ENCODE measurements around the gene GADD45A. TPM values are rescaled to one million over a fixed set of nuclear protein-coding genes. Genes with fewer than 3 reads are reported as not detected.

GADD45A gene
- total RNA-seq, 1 donor from 2014 or later: 247 TPM

DNA sequence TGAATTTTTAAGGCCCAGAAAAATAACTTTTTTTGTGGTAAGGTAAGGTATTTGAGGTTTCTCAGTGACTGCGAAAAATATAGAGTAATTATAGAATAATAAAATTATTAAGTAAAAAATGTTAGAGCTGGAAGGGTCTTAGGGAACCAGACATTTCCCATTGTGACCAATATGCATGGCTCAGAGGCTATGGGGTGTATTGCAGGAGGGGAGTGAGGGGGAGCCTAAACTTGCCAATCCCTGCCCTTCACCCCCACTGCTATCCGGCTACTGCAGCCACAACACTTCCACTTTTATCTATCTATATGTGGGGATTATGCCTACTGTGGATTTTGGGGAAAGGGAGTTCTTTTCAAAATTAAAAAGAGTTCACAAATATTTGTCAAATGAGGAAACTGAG, 7.6 kb upstream of the GADD45A start:
- Histone ChIP-seq H3K4me3 (ENCODE audit: low read depth, low read length) (no peak overlapping the region), H3K27me3 (ENCODE audit: control insufficient read depth, insufficient read depth, low read length) (no peaks in the 10 kb centered on the region), H3K36me3 (ENCODE audit: control insufficient read depth, insufficient read depth, low read length) (no peaks in the 10 kb centered on the region)
- no peak for DNase-seq (ENCODE audit: low read depth)
- TF ChIP-seq, protein P1, sequence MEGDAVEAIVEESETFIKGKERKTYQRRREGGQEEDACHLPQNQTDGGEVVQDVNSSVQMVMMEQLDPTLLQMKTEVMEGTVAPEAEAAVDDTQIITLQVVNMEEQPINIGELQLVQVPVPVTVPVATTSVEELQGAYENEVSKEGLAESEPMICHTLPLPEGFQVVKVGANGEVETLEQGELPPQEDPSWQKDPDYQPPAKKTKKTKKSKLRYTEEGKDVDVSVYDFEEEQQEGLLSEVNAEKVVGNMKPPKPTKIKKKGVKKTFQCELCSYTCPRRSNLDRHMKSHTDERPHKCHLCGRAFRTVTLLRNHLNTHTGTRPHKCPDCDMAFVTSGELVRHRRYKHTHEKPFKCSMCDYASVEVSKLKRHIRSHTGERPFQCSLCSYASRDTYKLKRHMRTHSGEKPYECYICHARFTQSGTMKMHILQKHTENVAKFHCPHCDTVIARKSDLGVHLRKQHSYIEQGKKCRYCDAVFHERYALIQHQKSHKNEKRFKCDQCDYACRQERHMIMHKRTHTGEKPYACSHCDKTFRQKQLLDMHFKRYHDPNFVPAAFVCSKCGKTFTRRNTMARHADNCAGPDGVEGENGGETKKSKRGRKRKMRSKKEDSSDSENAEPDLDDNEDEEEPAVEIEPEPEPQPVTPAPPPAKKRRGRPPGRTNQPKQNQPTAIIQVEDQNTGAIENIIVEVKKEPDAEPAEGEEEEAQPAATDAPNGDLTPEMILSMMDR (IDR thresholded peaks at IDR 0.05; ENCODE audit: insufficient read depth, low read length, poor library complexity, severe bottlenecking): no peak

GRCh38 chr1:67677930-67678329, 7.1 kb upstream of the GADD45A start:
- H3K4me3 ChIP-seq (ENCODE audit: low read depth, low read length): no peak overlapping the region
- H3K36me3 ChIP-seq (ENCODE audit: control insufficient read depth, insufficient read depth, low read length): no peaks in the 10 kb centered on the region
- TF ChIP-seq, protein P1 (IDR thresholded peaks at IDR 0.05; ENCODE audit: insufficient read depth, low read length, poor library complexity, severe bottlenecking): no peak
- DNase-seq (ENCODE audit: low read depth): no peak
- H3K27me3 ChIP-seq (ENCODE audit: control insufficient read depth, insufficient read depth, low read length): no peaks in the 10 kb centered on the region

DNA sequence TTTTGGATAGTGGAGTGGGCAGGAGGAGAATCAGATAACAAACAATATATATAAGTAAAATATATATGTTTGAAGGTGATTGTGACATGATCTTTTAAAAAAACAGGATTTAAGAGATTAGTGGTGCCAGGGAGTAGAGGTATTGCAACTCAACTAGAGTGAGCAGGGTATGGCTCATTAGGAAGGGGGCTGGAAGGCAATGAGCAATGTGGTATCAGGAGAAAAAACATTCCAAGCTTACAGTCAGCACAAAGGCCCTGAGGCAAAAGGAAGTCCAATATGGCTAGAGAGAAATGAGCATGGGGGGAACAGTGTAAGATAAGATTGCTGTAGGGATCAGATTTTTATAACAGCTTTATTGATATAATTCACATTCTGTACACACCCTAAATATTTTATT, 5.3 kb upstream of the GADD45A start:
- no peaks in the 10 kb centered on the region for H3K36me3 ChIP-seq (ENCODE audit: control insufficient read depth, insufficient read depth, low read length)

GRCh38 chr1:67680486-67680885, 4.5 kb upstream of the GADD45A start:
- no peak for DNase-seq (ENCODE audit: low read depth)
- no peaks in the 10 kb centered on the region for H3K27me3 ChIP-seq (ENCODE audit: control insufficient read depth, insufficient read depth, low read length)
- H3K36me3 ChIP-seq (ENCODE audit: control insufficient read depth, insufficient read depth, low read length): no peaks in the 10 kb centered on the region
- TF ChIP-seq, protein P1 (IDR thresholded peaks at IDR 0.05; ENCODE audit: insufficient read depth, low read length, poor library complexity, severe bottlenecking): no peak
- no peak overlapping the region for H3K4me3 ChIP-seq (ENCODE audit: low read depth, low read length)

More for the DNA sequence above, 5.3 kb upstream of the GADD45A start:
- Histone ChIP-seq H3K4me3 (ENCODE audit: low read depth, low read length) (no peak overlapping the region), H3K27me3 (ENCODE audit: control insufficient read depth, insufficient read depth, low read length) (no peaks in the 10 kb centered on the region)
- no peak for DNase-seq (ENCODE audit: low read depth)
- TF ChIP-seq, protein P1 (IDR thresholded peaks at IDR 0.05; ENCODE audit: insufficient read depth, low read length, poor library complexity, severe bottlenecking): no peak

DNA sequence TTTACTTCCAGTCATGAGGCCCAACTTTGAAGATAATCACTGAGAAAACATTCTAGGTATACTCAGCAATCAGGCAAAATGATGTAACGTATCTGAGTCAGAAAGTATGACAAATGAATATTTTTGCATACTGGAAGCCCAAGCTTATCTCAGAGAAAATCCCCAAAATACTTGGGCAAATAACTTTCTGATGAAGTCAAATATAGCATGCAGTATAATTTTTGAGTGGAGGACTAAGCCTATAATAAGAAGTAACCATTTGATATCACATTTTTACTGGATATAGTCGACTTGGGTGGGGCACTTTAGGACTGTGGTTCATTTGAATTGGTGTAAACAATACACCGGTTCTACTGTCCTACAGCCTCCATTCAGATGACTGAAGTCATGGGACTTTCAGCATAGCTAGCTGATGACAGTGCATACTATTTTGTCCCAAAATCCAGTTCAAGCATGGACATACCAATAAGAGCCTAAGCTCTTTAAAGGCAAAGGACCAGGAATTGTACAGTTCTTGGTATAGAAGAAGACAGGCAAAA, 2.3 kb upstream of the GADD45A start:
- no peaks in the 10 kb centered on the region for H3K27me3 ChIP-seq (ENCODE audit: control insufficient read depth, insufficient read depth, low read length)
- H3K36me3 ChIP-seq (ENCODE audit: control insufficient read depth, insufficient read depth, low read length): no peaks in the 10 kb centered on the region
- H3K4me3 ChIP-seq (ENCODE audit: low read depth, low read length): no peak overlapping the region
- TF ChIP-seq, protein P1 (IDR thresholded peaks at IDR 0.05; ENCODE audit: insufficient read depth, low read length, poor library complexity, severe bottlenecking): no peak
- peak; percentile 58 for DNase-seq (ENCODE audit: low read depth)

GRCh38 chr1:67683316-67683715, 1.7 kb upstream of the GADD45A start:
- no peak overlapping the region for H3K4me3 ChIP-seq (ENCODE audit: low read depth, low read length)
- H3K27me3 ChIP-seq (ENCODE audit: control insufficient read depth, insufficient read depth, low read length): no peaks in the 10 kb centered on the region
- H3K36me3 ChIP-seq (ENCODE audit: control insufficient read depth, insufficient read depth, low read length): no peaks in the 10 kb centered on the region
- TF ChIP-seq, protein P1 (IDR thresholded peaks at IDR 0.05; ENCODE audit: insufficient read depth, low read length, poor library complexity, severe bottlenecking): no peak
- peak; percentile 28 for DNase-seq (ENCODE audit: low read depth)

Measured in kidney epithelial cell (primary cell).